HEK293 (cell line): ENCODE data around the gene DAPK2.

Source experiments
- CTCF ChIA-PET: fragments of 350-600 bp; formaldehyde crosslinking; extraction: SDS; loops from one replicate; lab custom pipeline; 2021; ENCODE audit warnings: antibody characterized with exemption; lab: Yijun Ruan, JAX
- POLR2A ChIA-PET: fragments of 300-600 bp; formaldehyde crosslinking; extraction: SDS; loops from one replicate; lab custom pipeline; 2020; ENCODE audit warnings: antibody characterized with exemption, inconsistent platforms; lab: Yijun Ruan, JAX
- H3K27ac ChIP-seq: fragments of 200-500 bp; sonication (Bioruptor generic); 2 replicates; pipeline ENCODE4 v1.5.1; 2014; ENCODE audit warnings: low read depth, low read length, control low read depth, inconsistent platforms; ENCODE audit errors: extremely low read depth
- H3K36me3 ChIP-seq, 2 experiments: fragments of 200-500 bp in 1 of 2; sonication (Bioruptor generic) in 1 of 2; 1 replicate in 1 of 2; 2 replicates in 1 of 2; pipeline ENCODE4 v1.5.1; 2014 to 2017; ENCODE audit warnings: inconsistent platforms in 2 of 2, low read length in 2 of 2; ENCODE audit not compliant: control insufficient read depth in 2 of 2, insufficient read depth in 1 of 2
- H3K4me1 ChIP-seq: fragments of 200-500 bp; sonication (Bioruptor generic); 2 replicates; pipeline ENCODE4 v1.5.1; 2014; ENCODE audit warnings: mild to moderate bottlenecking, low read length, inconsistent platforms; ENCODE audit not compliant: control insufficient read depth, insufficient read depth
- H3K4me3 ChIP-seq: 2 replicates; pipeline ENCODE4 v1.5.1; 2011; ENCODE audit warnings: low read depth, mild to moderate bottlenecking, control low read depth, low read length, moderate library complexity
- H3K9me3 ChIP-seq: fragments of 200-500 bp; sonication (Bioruptor generic); 2 replicates; pipeline ENCODE4 v1.5.1; 2014; ENCODE audit warnings: low read depth, low read length, inconsistent platforms; ENCODE audit not compliant: control insufficient read depth, insufficient read depth
- IKZF3 ChIP-seq: fragments of 450-650 bp; IDR thresholded peaks from 2 replicates; pipeline ENCODE4 v1.5.0; 2018; ENCODE audit warnings: missing biosample characterization, mild to moderate bottlenecking, missing genetic modification characterization, moderate library complexity
- PBX3 ChIP-seq: sonication (generic); formaldehyde crosslinking; IDR thresholded peaks from 2 replicates; pipeline ENCODE4 v1.8.1; 2022; ENCODE audit warnings: mild to moderate bottlenecking, moderate library complexity, missing genetic modification reagents
- PRDM2 ChIP-seq: fragments of 450-650 bp; formaldehyde crosslinking; IDR thresholded peaks from 2 replicates; pipeline ENCODE4 v1.5.1; 2016; ENCODE audit warnings: missing biosample characterization, missing genetic modification characterization, borderline replicate concordance
- REST ChIP-seq: fragments of 450-650 bp; formaldehyde crosslinking; IDR thresholded peaks from 2 replicates; pipeline ENCODE4 v1.5.1; 2016; ENCODE audit warnings: missing biosample characterization, missing genetic modification characterization
- SCRT2 ChIP-seq: fragments of 450-650 bp; formaldehyde crosslinking; IDR thresholded peaks from 2 replicates; pipeline ENCODE4 v1.5.1; 2016; ENCODE audit warnings: missing biosample characterization, missing genetic modification characterization
- SETDB1 ChIP-seq: IDR thresholded peaks from one replicate; pipeline ENCODE4 v1.6.1; 2017; ENCODE audit warnings: mild to moderate bottlenecking, low read length, moderate library complexity, mixed read lengths; ENCODE audit not compliant: insufficient read length
- TSHZ1 ChIP-seq: fragments of 450-650 bp; formaldehyde crosslinking; IDR thresholded peaks from 2 replicates; pipeline ENCODE4 v1.5.1; 2016; ENCODE audit warnings: missing biosample characterization, missing genetic modification characterization, borderline replicate concordance
- ZBTB7A ChIP-seq: fragments of 450-650 bp; formaldehyde crosslinking; IDR thresholded peaks from 2 replicates; pipeline ENCODE4 v1.5.1; 2016; ENCODE audit warnings: low read depth, missing biosample characterization, missing genetic modification characterization
- ZNF175 ChIP-seq: fragments of 450-650 bp; formaldehyde crosslinking; IDR thresholded peaks from 2 replicates; pipeline ENCODE4 v1.5.1; 2016; ENCODE audit warnings: missing biosample characterization, missing genetic modification characterization
- ZNF274 ChIP-seq, 2 experiments: fragments of 200-500 bp in 1 of 2; fragments of 450-650 bp in 1 of 2; sonication (Bioruptor generic) in 1 of 2; formaldehyde crosslinking in 1 of 2; IDR thresholded peaks; 2 replicates each; pipeline versions ENCODE4 v1.5.1 to v1.6.1; 2014 to 2016; ENCODE audit warnings: borderline replicate concordance in 1 of 2, inconsistent platforms in 1 of 2, low read length in 1 of 2, missing biosample characterization in 1 of 2, missing genetic modification characterization in 1 of 2
- ZNF449 ChIP-seq: fragments of 450-650 bp; formaldehyde crosslinking; IDR thresholded peaks from 2 replicates; pipeline ENCODE4 v1.5.1; 2017; ENCODE audit warnings: missing biosample characterization, mild to moderate bottlenecking, missing genetic modification characterization, moderate library complexity
- ZNF488 ChIP-seq: fragments of 450-650 bp; formaldehyde crosslinking; IDR thresholded peaks from 2 replicates; pipeline ENCODE4 v1.5.1; 2016; ENCODE audit warnings: missing biosample characterization, missing genetic modification characterization
- ZNF701 ChIP-seq: fragments of 450-650 bp; formaldehyde crosslinking; IDR thresholded peaks from 2 replicates; pipeline ENCODE4 v1.5.1; 2016; ENCODE audit warnings: missing biosample characterization, missing genetic modification characterization

The DAPK2 gene

GRCh38 chr15:63943829-63944680 is 102.2 kb downstream of the DAPK2 start:
- Histone ChIP-seq H3K4me1 (no peaks in the 10 kb centered on the region), H3K9me3 (no peaks in the 10 kb centered on the region), H3K36me3 (no peaks in the 10 kb centered on the region), H3K4me3 (no peak overlapping the region), H3K27ac (no peak overlapping the region)
- TF ChIP-seq ZNF701 (tag by site-specific recombination) (no peak), ZNF449 (tag by site-specific recombination) (no peak), PBX3 (CRISPR knock-in tag) (no peak), IKZF3 (tag by site-specific recombination) (no peak), ZNF488 (tag by site-specific recombination) (no peak), ZNF274 (IDR thresholded peaks at IDR 0.05; ENCODE audit: low read length) (no peak), ZNF274 (tag by site-specific recombination; IDR thresholded peaks at IDR 0.05; ENCODE audit: borderline replicate concordance) (no peak), SETDB1 (no peak), ZBTB7A (tag by site-specific recombination) (no peak), SCRT2 (no peak), REST (tag by site-specific recombination) (no peak), ZNF175 (tag by site-specific recombination) (no peak), TSHZ1 (tag by site-specific recombination) (no peak), PRDM2 (tag by site-specific recombination) (no peak)
- POLR2A ChIA-PET, result no interaction called here
- CTCF ChIA-PET, result interaction anchor here (0.7 to 3.3 kb wide), 4 partner anchors 9 to 192 kb away, joined by 4 to 17 read pairs (median 10); no protein-coding TSS in a partner anchor
